H1 (cell line): ENCODE results near the gene TYW1B. TPM values are rescaled to one million over a fixed set of nuclear protein-coding genes. Genes with fewer than 3 reads are reported as not detected.
"Not testable (repeated sequence)": the region's sequence is repeated elsewhere in the genome, so short reads cannot be mapped to it uniquely, and the experiment has no call there.

ENCODE experiments used
- CTCF ChIA-PET: fragments of 300-600 bp; sonication (Branson Sonifier 250); formaldehyde crosslinking; loops from one replicate; lab custom pipeline; 2021; ENCODE audit not compliant: partially characterized antibody; lab: Charles Lee
- POLR2A ChIA-PET: fragments of 300-600 bp; sonication (Branson Sonifier 250); formaldehyde crosslinking; loops from one replicate; lab custom pipeline; 2021; ENCODE audit warnings: inconsistent platforms; ENCODE audit not compliant: partially characterized antibody; lab: Charles Lee
- DNase-seq, 2 experiments: peaks; one replicate each; pipeline versions ENCODE4 v3.0.0 to v3.0.0-alpha.2; 2010 to 2022; ENCODE audit warnings: low spot score in 2 of 2, low read depth in 1 of 2, mixed read lengths in 1 of 2
- FAIRE-seq: peaks from 2 replicates; lab custom pipeline; 2011; peaks lifted over from hg19 to GRCh38; lab: Jason Lieb, UNC
- H2AFZ ChIP-seq: 2 replicates; pipeline ENCODE4 v1.8.1; 2012; ENCODE audit warnings: low read length, inconsistent platforms
- H2AK5ac ChIP-seq: 2 replicates; pipeline ENCODE4 v1.6.1; 2013; ENCODE audit warnings: low read depth, low read length
- H2BK120ac ChIP-seq: replicated peaks from 2 replicates; pipeline ENCODE3; 2013; ENCODE audit warnings: low read depth, low read length, inconsistent platforms
- H2BK12ac ChIP-seq: 2 replicates; pipeline ENCODE4 v1.6.1; 2013; ENCODE audit warnings: low read depth, low read length
- H2BK15ac ChIP-seq: 2 replicates; pipeline ENCODE4 v1.6.1; 2013; ENCODE audit warnings: low read length
- H2BK20ac ChIP-seq: 2 replicates; pipeline ENCODE4 v1.6.1; 2013; ENCODE audit warnings: low read length
- H2BK5ac ChIP-seq: 2 replicates; pipeline ENCODE4 v1.6.1; 2013; ENCODE audit warnings: low read depth, low read length
- H3K14ac ChIP-seq: 2 replicates; pipeline ENCODE4 v1.6.1; 2013; ENCODE audit warnings: inconsistent platforms; ENCODE audit not compliant: insufficient read length
- H3K18ac ChIP-seq: 2 replicates; pipeline ENCODE4 v1.6.1; 2013; ENCODE audit warnings: low read length; ENCODE audit errors: extremely low read depth
- H3K23ac ChIP-seq: 2 replicates; pipeline ENCODE4 v1.6.1; 2013; ENCODE audit warnings: inconsistent platforms; ENCODE audit not compliant: insufficient read length
- H3K23me2 ChIP-seq: 2 replicates; pipeline ENCODE4 v1.6.1; 2013; ENCODE audit warnings: low read depth, low read length
- H3K27ac ChIP-seq: 2 replicates; pipeline ENCODE4 v1.6.1; 2011; ENCODE audit warnings: low read depth, low read length, inconsistent platforms
- H3K27me3 ChIP-seq, 4 experiments: replicated peaks in 1 of 4; 1 replicate in 1 of 4; 2 replicates in 3 of 4; pipeline versions ENCODE4 v1.6.1 to v1.8.1; 2011 to 2013; ENCODE audit warnings: low read length in 3 of 4, mild to moderate bottlenecking in 3 of 4, inconsistent platforms in 2 of 4, mixed read lengths in 2 of 4, moderate library complexity in 1 of 4; ENCODE audit not compliant: control insufficient read depth in 3 of 4, insufficient read depth in 3 of 4; ENCODE audit errors: extremely low read depth in 1 of 4
- H3K36me3 ChIP-seq, 4 experiments: 2 replicates each; pipeline versions ENCODE4 v1.6.1 to v1.8.1; 2011 to 2013; ENCODE audit warnings: mild to moderate bottlenecking in 4 of 4, low read length in 3 of 4, moderate library complexity in 2 of 4, control low read depth in 1 of 4, inconsistent platforms in 1 of 4; ENCODE audit not compliant: insufficient read depth in 4 of 4, control insufficient read depth in 2 of 4
- H3K4ac ChIP-seq: replicated peaks from 2 replicates; pipeline ENCODE3; 2013; ENCODE audit warnings: low read length, low read depth, mixed read lengths, inconsistent platforms; ENCODE audit not compliant: insufficient read length
- H3K4me1 ChIP-seq, 4 experiments: replicated peaks in 1 of 4; 1 replicate in 1 of 4; 2 replicates in 3 of 4; pipeline versions ENCODE4 v1.6.1 to v1.8.1; 2011 to 2013; ENCODE audit warnings: low read length in 3 of 4, inconsistent platforms in 2 of 4, mixed read lengths in 1 of 4; ENCODE audit not compliant: insufficient read depth in 4 of 4, control insufficient read depth in 3 of 4
- H3K4me2 ChIP-seq, 2 experiments: 2 replicates each; pipeline versions ENCODE4 v1.6.1 to v1.8.1; 2011 to 2013; ENCODE audit warnings: low read depth in 2 of 2, low read length in 2 of 2, control low read depth in 1 of 2, inconsistent platforms in 1 of 2, mild to moderate bottlenecking in 1 of 2; ENCODE audit not compliant: insufficient read depth in 1 of 2
- H3K4me3 ChIP-seq, 4 experiments: fragments of 200-600, 300-600 bp in 1 of 4; sonication (generic), shearing (Covaris generic), sonication (Bioruptor Twin) in 1 of 4; 2 replicates each; pipeline versions ENCODE4 v1.5.1 to v1.8.1; 2011 to 2016; ENCODE audit warnings: low read length in 4 of 4, low read depth in 3 of 4, control low read depth in 2 of 4, inconsistent platforms in 2 of 4, mild to moderate bottlenecking in 2 of 4, mixed read lengths in 1 of 4, moderate library complexity in 1 of 4; ENCODE audit not compliant: insufficient read depth in 2 of 4; ENCODE audit errors: extremely low read depth in 1 of 4
- H3K56ac ChIP-seq: replicated peaks from 2 replicates; pipeline ENCODE3; 2013; ENCODE audit warnings: low read depth, mild to moderate bottlenecking, mixed read lengths, low read length, inconsistent platforms; ENCODE audit not compliant: insufficient read length
- H3K79me1 ChIP-seq: 2 replicates; pipeline ENCODE4 v1.6.1; 2013; ENCODE audit warnings: low read depth, low read length, control low read depth
- H3K79me2 ChIP-seq, 2 experiments: 2 replicates each; pipeline versions ENCODE4 v1.6.1 to v1.8.1; 2012 to 2013; ENCODE audit warnings: low read length in 2 of 2, mild to moderate bottlenecking in 2 of 2, inconsistent platforms in 1 of 2; ENCODE audit not compliant: insufficient read depth in 2 of 2, control insufficient read depth in 1 of 2
- H3K9ac ChIP-seq, 4 experiments: replicated peaks in 1 of 4; 1 replicate in 1 of 4; 2 replicates in 3 of 4; pipeline versions ENCODE4 v1.6.1 to v1.8.1; 2011 to 2013; ENCODE audit warnings: low read depth in 3 of 4, low read length in 3 of 4, control low read depth in 2 of 4, mild to moderate bottlenecking in 2 of 4, moderate library complexity in 2 of 4, inconsistent platforms in 1 of 4; ENCODE audit errors: extremely low read depth in 1 of 4
- H3K9me3 ChIP-seq, 2 experiments: 2 replicates each; pipeline versions ENCODE4 v1.6.1 to v1.8.1; 2012 to 2013; ENCODE audit warnings: mild to moderate bottlenecking in 2 of 2, moderate library complexity in 2 of 2, control low read depth in 1 of 2, inconsistent platforms in 1 of 2, low read depth in 1 of 2, low read length in 1 of 2, mixed read lengths in 1 of 2; ENCODE audit not compliant: insufficient read depth in 2 of 2
- H4K20me1 ChIP-seq, 2 experiments: replicated peaks in 1 of 2; 2 replicates each; pipeline versions ENCODE3 to v1.8.1; 2011 to 2013; ENCODE audit warnings: inconsistent platforms in 2 of 2, low read length in 2 of 2, mild to moderate bottlenecking in 1 of 2; ENCODE audit not compliant: insufficient read depth in 2 of 2, control insufficient read depth in 1 of 2
- H4K5ac ChIP-seq: 2 replicates; pipeline ENCODE4 v1.6.1; 2013; ENCODE audit warnings: low read length, low read depth, mixed read lengths, inconsistent platforms; ENCODE audit not compliant: insufficient read length
- H4K8ac ChIP-seq: 2 replicates; pipeline ENCODE4 v1.8.0; 2013; ENCODE audit warnings: mild to moderate bottlenecking, moderate library complexity, low read length, inconsistent platforms; ENCODE audit not compliant: insufficient read depth; ENCODE audit errors: extremely low read depth
- H4K91ac ChIP-seq: replicated peaks from 2 replicates; pipeline ENCODE3; 2013; ENCODE audit warnings: low read length, mixed read lengths, inconsistent platforms; ENCODE audit not compliant: insufficient read length
- WGBS, 2 experiments: shearing (Covaris generic) in 1 of 2; methylation state at CpG; one replicate each; pipeline versions ENCODE4 v1.1.6 to v1.1.7; 2013 to 2015; ENCODE audit warnings: low lambda C conversion rate in 2 of 2, mixed read lengths in 2 of 2, inconsistent platforms in 1 of 2, low coverage in 1 of 2, missing lambda C conversion rate in 1 of 2; ENCODE audit not compliant: insufficient replicate concordance in 2 of 2, insufficient coverage in 1 of 2, insufficient read length in 1 of 2; ENCODE audit errors: extremely low coverage in 1 of 2, missing lambda C conversion rate in 1 of 2; 5-methylcytosine and 5-hydroxymethylcytosine counted together
- polyA plus RNA-seq, 7 experiments: library from polyadenylated mRNA; depleted of rRNA in 3 of 7; stranded (reverse) in 5 of 7; unstranded in 2 of 7; fragments of >200 nt in 5 of 7; fragments of 200-250 nt in 2 of 7; gene quantifications; 1 replicate in 5 of 7; 2 replicates in 1 of 7; 4 replicates in 1 of 7; pipeline versions ENCODE4 v1.2.1 to v1.2.3, GENCODE V29; 2011 to 2013; ENCODE audit warnings: missing spikeins in 2 of 7, mixed read lengths in 2 of 7
- total RNA-seq: library from RNA; stranded (reverse); fragmentation: NEBNext Ultra II Directional; extraction: Animal tissue kit (Norgen Biotek cat#: 25700); gene quantifications from 2 replicates; pipeline ENCODE4 v1.2.1, GENCODE V29; 2021

The TYW1B gene
- total and polyA plus RNA-seq, 2 of the 8 experiments (the other 6 are each of a cell fraction or from before 2014, with no cell fraction given): 6.8 to 12.6 TPM

DNA sequence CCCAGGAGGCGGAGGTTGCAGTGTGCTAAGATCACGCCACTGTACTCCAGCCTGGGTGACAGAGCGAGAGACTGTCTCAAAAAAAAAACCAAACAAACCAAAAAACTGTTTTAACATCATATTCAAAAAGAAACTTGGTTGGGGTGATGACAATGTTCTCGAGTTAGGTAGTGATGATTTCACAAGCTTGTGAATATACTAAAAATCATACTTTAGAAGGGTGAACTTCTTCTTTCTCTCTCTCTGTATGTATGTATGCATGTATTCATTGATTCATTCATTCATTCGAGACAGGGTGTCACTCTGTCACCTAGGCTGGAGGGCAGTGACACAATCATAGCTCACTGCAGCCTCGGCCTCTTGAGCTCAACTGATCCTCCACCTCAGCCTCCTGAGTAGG is 151.1 kb downstream of the TYW1B start:
- H2BK120ac ChIP-seq, H3K27me3 ChIP-seq, H3K79me2 ChIP-seq, H3K27ac ChIP-seq, H3K14ac ChIP-seq, DNase-seq, H3K4ac ChIP-seq, H2BK20ac ChIP-seq, H2AK5ac ChIP-seq, H3K4me2 ChIP-seq, H2AFZ ChIP-seq, H2BK15ac ChIP-seq, H3K4me1 ChIP-seq, H3K79me1 ChIP-seq, H2BK5ac ChIP-seq, FAIRE-seq, H2BK12ac ChIP-seq, H3K23me2 ChIP-seq, H4K91ac ChIP-seq, H3K9me3 ChIP-seq, H3K9ac ChIP-seq, H4K20me1 ChIP-seq, H3K36me3 ChIP-seq, H3K4me3 ChIP-seq, H3K18ac ChIP-seq, H3K56ac ChIP-seq, H4K8ac ChIP-seq, H3K23ac ChIP-seq, H4K5ac ChIP-seq: not testable (repeated sequence)
- ChIA-PET POLR2A (interaction anchor here (0.6 kb wide), 1 partner anchor 1916 kb away, joined by 3 read pairs; no protein-coding TSS in a partner anchor), CTCF (interaction anchor here (0.6 kb wide), 2 partner anchors 344 to 705 kb away, joined by 3 to 5 read pairs; no protein-coding TSS in a partner anchor)
- WGBS, 2 experiments: 92% methylated on average over 6 of the region's 6 CpGs; no CpG with 5 or more reads in 1 of the 2 experiments

DNA sequence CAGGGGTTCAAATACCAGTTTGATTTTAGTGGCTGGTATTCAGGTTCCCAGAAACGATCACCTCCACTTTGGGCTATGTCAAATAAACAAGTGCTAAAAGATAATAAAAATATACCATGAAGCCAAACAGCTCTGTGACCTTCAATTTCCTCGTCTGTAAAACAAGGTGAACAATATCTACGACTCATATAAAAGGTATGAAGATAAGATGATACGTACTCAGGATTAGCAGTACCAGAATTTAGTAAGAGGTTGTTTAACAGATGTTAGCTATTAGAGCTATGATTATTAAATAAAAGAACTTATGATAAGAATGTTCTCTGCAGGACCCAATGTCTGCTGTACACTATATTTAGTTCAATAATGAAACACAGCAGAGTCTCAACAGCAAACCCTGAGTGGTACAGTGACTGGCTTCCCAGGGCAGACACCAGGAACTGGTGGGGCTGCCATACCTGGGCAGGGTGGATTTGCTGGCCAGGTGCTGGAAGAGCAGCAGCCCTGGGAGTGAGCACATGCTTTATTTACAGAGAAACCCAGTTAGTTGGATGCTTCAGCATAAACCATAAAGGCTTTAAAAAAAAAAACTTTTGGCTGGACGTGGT is 151.8 kb downstream of the TYW1B start:
- H3K4me2 ChIP-seq, H2AK5ac ChIP-seq, H4K5ac ChIP-seq, H2BK12ac ChIP-seq, H2BK15ac ChIP-seq, H2BK5ac ChIP-seq, H3K23me2 ChIP-seq, H3K18ac ChIP-seq, H2AFZ ChIP-seq, H3K9me3 ChIP-seq, DNase-seq, H4K8ac ChIP-seq, H2BK20ac ChIP-seq, H3K9ac ChIP-seq, H3K79me2 ChIP-seq, H2BK120ac ChIP-seq, H3K4ac ChIP-seq, H3K14ac ChIP-seq, H4K20me1 ChIP-seq, H3K4me1 ChIP-seq, H3K27me3 ChIP-seq, H4K91ac ChIP-seq, FAIRE-seq, CTCF ChIA-PET, H3K27ac ChIP-seq, H3K36me3 ChIP-seq, H3K4me3 ChIP-seq, H3K56ac ChIP-seq, H3K23ac ChIP-seq, H3K79me1 ChIP-seq: not testable (repeated sequence)
- POLR2A ChIA-PET: interaction anchor here (0.6 kb wide), 1 partner anchor 1915 kb away, joined by 3 read pairs; no protein-coding TSS in a partner anchor
- 92% methylated on average over 5 of the region's 5 CpGs; no CpG with 5 or more reads in 1 of the 2 experiments for WGBS, 2 experiments
